ENCODE data around the gene LRRN2. TPM values are rescaled to one million over a fixed set of nuclear protein-coding genes. Genes with fewer than 3 reads are reported as not detected.

LRRN2 gene
- total and polyA plus RNA-seq, 8 donors: 0.43 to 4.1 (median 1.0) TPM; not detected in 2

DNA sequence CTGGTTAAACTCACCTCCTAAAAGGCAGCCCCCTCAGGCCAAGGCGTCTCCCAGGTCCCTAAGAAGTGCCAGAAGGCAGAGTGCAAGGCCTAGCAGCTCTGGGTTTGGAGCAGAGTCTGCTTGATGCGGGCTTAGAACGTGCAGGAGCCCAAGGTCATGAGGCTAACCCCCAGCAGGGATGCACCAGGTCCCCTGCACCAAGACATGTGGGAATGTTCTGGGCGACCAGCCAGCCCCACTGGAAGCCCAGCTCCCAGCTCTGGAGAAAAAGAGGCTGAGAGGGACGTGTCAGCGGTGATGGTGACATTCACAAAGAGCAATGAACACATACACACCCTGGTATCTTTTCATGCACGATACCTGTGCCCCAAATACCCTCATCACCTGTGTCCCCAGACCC lies 5.1 kb downstream of the LRRN2 start:
- Histone ChIP-seq H3K4me3 (no peak overlapping the region), H3K4me1 (peaks cover 10 to 20% (median 16%) of the 10 kb centered on the region in 4 donors), H3K36me3 (no peaks in the 10 kb centered on the region), H3K27ac (no peak overlapping the region), H3K27me3 (peaks cover 0 to 34% (median 20%) of the 10 kb centered on the region in 3 donors), H3K9me3 (no peaks in the 10 kb centered on the region)
- no peak for TF ChIP-seq POLR2AphosphoS5 (IDR thresholded peaks at IDR 0.05)
- no peak for TF ChIP-seq POLR2A (IDR thresholded peaks at IDR 0.05)
- TF ChIP-seq, protein P1, sequence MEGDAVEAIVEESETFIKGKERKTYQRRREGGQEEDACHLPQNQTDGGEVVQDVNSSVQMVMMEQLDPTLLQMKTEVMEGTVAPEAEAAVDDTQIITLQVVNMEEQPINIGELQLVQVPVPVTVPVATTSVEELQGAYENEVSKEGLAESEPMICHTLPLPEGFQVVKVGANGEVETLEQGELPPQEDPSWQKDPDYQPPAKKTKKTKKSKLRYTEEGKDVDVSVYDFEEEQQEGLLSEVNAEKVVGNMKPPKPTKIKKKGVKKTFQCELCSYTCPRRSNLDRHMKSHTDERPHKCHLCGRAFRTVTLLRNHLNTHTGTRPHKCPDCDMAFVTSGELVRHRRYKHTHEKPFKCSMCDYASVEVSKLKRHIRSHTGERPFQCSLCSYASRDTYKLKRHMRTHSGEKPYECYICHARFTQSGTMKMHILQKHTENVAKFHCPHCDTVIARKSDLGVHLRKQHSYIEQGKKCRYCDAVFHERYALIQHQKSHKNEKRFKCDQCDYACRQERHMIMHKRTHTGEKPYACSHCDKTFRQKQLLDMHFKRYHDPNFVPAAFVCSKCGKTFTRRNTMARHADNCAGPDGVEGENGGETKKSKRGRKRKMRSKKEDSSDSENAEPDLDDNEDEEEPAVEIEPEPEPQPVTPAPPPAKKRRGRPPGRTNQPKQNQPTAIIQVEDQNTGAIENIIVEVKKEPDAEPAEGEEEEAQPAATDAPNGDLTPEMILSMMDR (IDR thresholded peaks at IDR 0.05): no peak
- no peak for TF ChIP-seq EP300 (IDR thresholded peaks at IDR 0.05)
- intact Hi-C loops (cut with DNase I; ENCODE audit: low total_unique reads): no loop called here
- WGBS, 5 donors: 75 to 84% (median 83%) methylated on average over 7 of the region's 7 CpGs
- no peak for DNase-seq

DNA sequence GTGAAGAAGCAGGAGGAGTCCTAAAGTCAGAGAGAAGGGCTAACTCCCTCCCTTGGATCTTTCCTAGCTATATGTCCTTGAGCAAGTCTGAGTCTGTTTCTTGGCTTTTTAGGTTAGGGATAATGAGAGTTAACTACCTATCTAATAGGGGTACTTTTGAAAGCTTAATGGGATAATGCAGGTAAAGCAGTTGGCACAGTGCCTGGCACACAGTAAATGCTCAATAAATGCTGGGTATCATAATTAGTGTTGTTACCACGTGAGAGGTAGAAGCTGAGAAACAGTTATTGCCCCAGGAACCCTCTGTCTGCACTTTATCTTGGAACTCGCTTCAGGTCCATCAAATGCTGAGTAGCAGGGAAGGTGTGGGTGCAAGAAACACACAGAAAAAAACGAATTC lies 5.5 kb downstream of the LRRN2 start:
- TF ChIP-seq EP300 (IDR thresholded peaks at IDR 0.05): no peak
- TF ChIP-seq, protein P1 (IDR thresholded peaks at IDR 0.05): no peak
- no peak for TF ChIP-seq POLR2A (IDR thresholded peaks at IDR 0.05)
- no peak for TF ChIP-seq POLR2AphosphoS5 (IDR thresholded peaks at IDR 0.05)
- 50 to 56% (median 56%) methylated on average over 3 of the region's 3 CpGs for WGBS, 5 donors

DNA sequence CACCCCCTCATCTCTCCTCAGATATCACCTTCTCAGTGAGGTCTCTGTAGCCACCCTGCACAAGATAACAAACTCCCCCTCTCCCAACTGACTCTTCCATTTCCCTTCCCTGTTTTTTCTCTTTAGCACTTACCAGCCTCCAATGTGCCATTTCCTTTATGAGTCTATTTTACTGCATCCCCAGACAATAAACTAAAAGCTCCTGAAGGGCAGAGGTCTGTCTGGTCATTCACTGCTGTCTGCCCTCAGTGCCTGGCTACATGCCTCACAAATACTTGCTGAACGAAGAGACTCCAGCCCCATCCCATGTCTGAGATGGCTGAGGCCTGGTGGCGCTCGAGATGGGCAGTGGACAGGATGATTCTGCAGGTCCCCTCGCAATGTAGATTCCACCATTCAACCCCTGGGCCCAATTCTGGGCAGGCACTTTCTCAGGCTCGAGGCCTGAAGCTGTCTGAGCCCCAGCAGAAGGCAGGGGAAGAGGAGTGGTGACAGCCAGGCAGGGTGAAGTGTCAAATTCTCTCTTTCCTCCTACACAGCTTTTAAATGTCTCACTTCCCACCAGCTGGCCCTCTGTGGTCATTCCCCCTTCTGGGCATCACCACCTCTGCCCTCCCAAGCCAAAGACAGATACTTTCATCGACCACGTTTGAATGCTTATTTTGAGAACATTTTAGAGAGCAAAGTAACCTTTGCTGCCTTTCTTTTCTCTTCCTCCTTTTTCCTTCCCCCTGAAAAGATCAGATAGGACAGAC lies 6.6 kb downstream of the LRRN2 start:
- H3K9me3 ChIP-seq: no peaks in the 10 kb centered on the region
- no peaks in the 10 kb centered on the region for H3K36me3 ChIP-seq
- H3K4me1 ChIP-seq: peaks cover 0 to 5% (median 2%) of the 10 kb centered on the region in 4 donors
- H3K27me3 ChIP-seq: peaks cover 0 to 24% (median 5%) of the 10 kb centered on the region in 3 donors
- TF ChIP-seq POLR2AphosphoS5 (IDR thresholded peaks at IDR 0.05) (no peak), EP300 (IDR thresholded peaks at IDR 0.05) (no peak), POLR2A (IDR thresholded peaks at IDR 0.05) (no peak)
- H3K4me3 ChIP-seq: no peak overlapping the region
- 66 to 91% (median 75%) methylated on average over 7 of the region's 7 CpGs for WGBS, 5 donors
- no peak overlapping the region for H3K27ac ChIP-seq
- DNase-seq: no peak
- intact Hi-C loops (cut with DNase I; ENCODE audit: low total_unique reads): no loop called here

More for the DNA sequence above, 5.5 kb downstream of the LRRN2 start:
- peaks cover 5 to 16% (median 13%) of the 10 kb centered on the region in 4 donors for H3K4me1 ChIP-seq
- H3K9me3 ChIP-seq: no peaks in the 10 kb centered on the region
- H3K27ac ChIP-seq: no peak overlapping the region
- no peak for DNase-seq
- intact Hi-C loops (cut with DNase I; ENCODE audit: low total_unique reads): no loop called here
- peaks cover 0 to 30% (median 17%) of the 10 kb centered on the region in 3 donors for H3K27me3 ChIP-seq
- no peaks in the 10 kb centered on the region for H3K36me3 ChIP-seq
- H3K4me3 ChIP-seq: no peak overlapping the region

DNA sequence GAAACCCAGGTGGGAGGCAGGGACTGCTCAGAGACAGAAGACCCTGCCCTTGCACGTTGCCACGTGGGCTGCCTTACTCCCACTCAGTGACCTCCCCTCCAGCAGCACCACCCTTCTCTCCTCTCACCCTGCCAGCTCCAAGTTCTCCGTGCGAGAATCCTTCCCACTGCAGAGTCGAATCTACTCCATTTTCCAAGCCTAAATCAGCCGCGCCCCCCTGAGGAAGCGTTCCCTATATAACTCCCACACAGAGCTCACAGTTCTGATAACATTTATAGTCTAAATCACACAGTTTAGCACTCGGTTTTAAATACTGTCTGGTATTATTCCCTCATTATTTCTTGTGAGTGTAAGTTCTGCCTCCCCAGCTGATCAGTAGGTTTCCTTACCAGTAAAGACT lies 7.7 kb downstream of the LRRN2 start:
- no peaks in the 10 kb centered on the region for H3K36me3 ChIP-seq
- H3K4me1 ChIP-seq: no peaks in the 10 kb centered on the region
- WGBS, 5 donors: 67 to 76% (median 68%) methylated on average over 9 of the region's 9 CpGs
- DNase-seq: no peak
- intact Hi-C loops (cut with DNase I; ENCODE audit: low total_unique reads): no loop called here
- H3K9me3 ChIP-seq: no peaks in the 10 kb centered on the region
- H3K27ac ChIP-seq: no peak overlapping the region
- TF ChIP-seq, protein P1 (IDR thresholded peaks at IDR 0.05): no peak
- TF ChIP-seq POLR2AphosphoS5 (IDR thresholded peaks at IDR 0.05) (no peak), EP300 (IDR thresholded peaks at IDR 0.05) (no peak)
- H3K4me3 ChIP-seq: no peak overlapping the region
- peaks cover 0 to 22% (median 2%) of the 10 kb centered on the region in 3 donors for H3K27me3 ChIP-seq

DNA sequence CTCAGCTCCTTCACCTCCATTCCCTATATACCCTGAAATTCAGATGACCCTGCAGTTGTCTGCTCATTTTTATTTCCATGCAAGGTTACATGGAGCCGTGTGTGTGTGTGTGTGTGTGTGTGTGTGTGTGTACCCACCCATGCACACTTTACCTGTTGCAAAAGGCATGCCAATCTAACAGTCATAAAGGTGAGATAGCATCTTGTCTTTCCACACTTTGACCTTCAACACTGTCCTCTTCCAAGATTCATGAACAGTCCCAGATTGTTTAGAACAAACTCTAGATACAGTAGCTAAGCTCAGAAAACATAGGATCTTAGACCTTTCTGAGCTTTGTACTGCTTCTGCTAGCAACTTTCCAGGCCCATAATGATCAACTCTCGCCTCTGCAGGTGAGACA lies 9.5 kb downstream of the LRRN2 start:
- no peak for TF ChIP-seq EP300 (IDR thresholded peaks at IDR 0.05)
- no peak for TF ChIP-seq POLR2AphosphoS5 (IDR thresholded peaks at IDR 0.05)
- no peak for TF ChIP-seq POLR2A (IDR thresholded peaks at IDR 0.05)
- TF ChIP-seq, protein P1 (IDR thresholded peaks at IDR 0.05): no peak
- WGBS, 5 donors: 72 to 85% (median 76%) methylated on average over 2 of the region's 2 CpGs
- peaks cover 0 to under 1% (median 0%) of the 10 kb centered on the region in 4 donors for H3K4me1 ChIP-seq
- no peaks in the 10 kb centered on the region for H3K9me3 ChIP-seq
- no peaks in the 10 kb centered on the region for H3K36me3 ChIP-seq
- intact Hi-C loops (cut with DNase I; ENCODE audit: low total_unique reads): no loop called here
- no peak overlapping the region for H3K4me3 ChIP-seq
- H3K27ac ChIP-seq: no peak overlapping the region
- peaks cover 0 to 22% (median 2%) of the 10 kb centered on the region in 3 donors for H3K27me3 ChIP-seq
- no peak for DNase-seq

Data from stomach (tissue), 9 donors.